Epithelial cell of proximal tubule (primary cell): ENCODE measurements around the gene MET. TPM values are rescaled to one million over a fixed set of nuclear protein-coding genes. Genes with fewer than 3 reads are reported as not detected.

Experiments used
- DNase-seq: peaks from one replicate; pipeline ENCODE4 v3.0.0-alpha.2; 2011; ENCODE audit warnings: low read depth
- H3K4me3 ChIP-seq: 2 replicates; pipeline ENCODE4 v1.5.1; 2011; ENCODE audit warnings: low read depth, mild to moderate bottlenecking, low read length
- total RNA-seq: library from RNA; depleted of rRNA; stranded (reverse); fragments of >200 nt; gene quantifications from 2 replicates; pipeline ENCODE4 v1.2.3, GENCODE V29; 2015
- TF ChIP-seq, protein P1 (sequence below): conservative IDR thresholded peaks from 2 replicates; pipeline ENCODE4 v1.5.1; 2012; ENCODE audit warnings: low read depth, mild to moderate bottlenecking, low read length

Gene MET
- total RNA-seq, 1 donor from 2014 or later, result 155 TPM

DNA sequence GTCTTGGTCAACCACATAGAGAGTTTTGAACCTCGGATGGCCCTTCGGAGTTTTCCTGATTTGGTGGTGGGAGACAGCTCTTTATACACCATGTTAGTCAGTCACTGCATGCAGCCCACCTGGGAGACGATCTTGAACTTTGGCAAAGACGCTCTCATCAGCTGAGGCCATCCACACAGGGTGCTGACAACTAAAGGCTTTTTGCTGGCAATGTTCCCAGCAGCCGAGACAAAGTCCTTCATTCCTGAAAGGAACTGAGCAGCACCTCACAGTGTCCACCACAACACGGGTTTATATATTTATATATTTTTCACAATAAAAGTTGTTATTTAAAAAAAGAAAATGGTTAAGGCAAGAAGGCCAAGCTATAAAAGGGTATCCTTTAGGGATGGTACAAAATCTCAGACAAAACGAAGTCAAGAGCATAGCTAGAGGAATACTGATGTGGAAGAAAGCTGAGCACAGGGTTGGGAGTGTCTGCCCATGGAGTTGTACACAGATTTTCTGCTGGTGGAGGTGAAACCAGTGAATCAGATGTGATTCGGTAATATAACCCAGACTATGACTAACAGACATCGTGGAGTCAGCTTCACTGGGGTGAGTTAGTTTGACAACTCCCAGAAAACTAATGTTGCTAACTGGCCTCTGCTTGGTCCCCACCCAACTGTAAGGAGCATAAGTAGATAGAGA is 163.0 kb downstream of the MET start:
- TF ChIP-seq, protein P1, sequence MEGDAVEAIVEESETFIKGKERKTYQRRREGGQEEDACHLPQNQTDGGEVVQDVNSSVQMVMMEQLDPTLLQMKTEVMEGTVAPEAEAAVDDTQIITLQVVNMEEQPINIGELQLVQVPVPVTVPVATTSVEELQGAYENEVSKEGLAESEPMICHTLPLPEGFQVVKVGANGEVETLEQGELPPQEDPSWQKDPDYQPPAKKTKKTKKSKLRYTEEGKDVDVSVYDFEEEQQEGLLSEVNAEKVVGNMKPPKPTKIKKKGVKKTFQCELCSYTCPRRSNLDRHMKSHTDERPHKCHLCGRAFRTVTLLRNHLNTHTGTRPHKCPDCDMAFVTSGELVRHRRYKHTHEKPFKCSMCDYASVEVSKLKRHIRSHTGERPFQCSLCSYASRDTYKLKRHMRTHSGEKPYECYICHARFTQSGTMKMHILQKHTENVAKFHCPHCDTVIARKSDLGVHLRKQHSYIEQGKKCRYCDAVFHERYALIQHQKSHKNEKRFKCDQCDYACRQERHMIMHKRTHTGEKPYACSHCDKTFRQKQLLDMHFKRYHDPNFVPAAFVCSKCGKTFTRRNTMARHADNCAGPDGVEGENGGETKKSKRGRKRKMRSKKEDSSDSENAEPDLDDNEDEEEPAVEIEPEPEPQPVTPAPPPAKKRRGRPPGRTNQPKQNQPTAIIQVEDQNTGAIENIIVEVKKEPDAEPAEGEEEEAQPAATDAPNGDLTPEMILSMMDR, result no peak
- peak; percentile 49 for DNase-seq
- peak overlapping the region; percentile 21 for H3K4me3 ChIP-seq

DNA sequence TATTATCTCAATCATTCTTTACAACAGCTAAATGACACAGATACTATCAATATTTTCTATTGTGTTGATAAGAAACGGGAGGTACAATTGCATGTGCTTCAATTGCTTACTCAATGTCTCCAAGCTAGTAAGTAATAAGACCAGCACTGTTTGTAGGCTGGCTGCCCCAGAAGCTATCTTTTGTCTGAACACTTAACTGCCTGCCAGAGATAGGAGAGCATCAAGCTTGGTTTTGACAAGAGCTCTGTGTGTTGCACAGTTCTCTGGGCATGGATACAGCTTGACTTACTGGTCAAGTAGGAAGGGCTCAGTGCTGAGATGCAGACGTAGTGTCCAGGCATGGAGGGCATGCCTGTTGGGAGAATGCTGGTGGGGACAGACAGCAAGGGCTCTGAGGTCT is 164.1 kb downstream of the MET start:
- TF ChIP-seq, protein P1, result no peak
- no peak overlapping the region for H3K4me3 ChIP-seq
- no peak for DNase-seq

- DNase-seq, result no peak
- TF ChIP-seq, protein P1, result no peak
- H3K4me3 ChIP-seq, result no peak overlapping the region
Observed at GRCh38 chr7:116836911-116837310, 164.9 kb downstream of the MET start.

- H3K4me3 ChIP-seq, result no peak overlapping the region
- TF ChIP-seq, protein P1, result no peak
- no peak for DNase-seq
Observed at GRCh38 chr7:116837586-116837985, 165.6 kb downstream of the MET start.

- TF ChIP-seq, protein P1, result no peak
- no peak overlapping the region for H3K4me3 ChIP-seq
Observed at GRCh38 chr7:116840256-116840655, 168.3 kb downstream of the MET start.

DNA sequence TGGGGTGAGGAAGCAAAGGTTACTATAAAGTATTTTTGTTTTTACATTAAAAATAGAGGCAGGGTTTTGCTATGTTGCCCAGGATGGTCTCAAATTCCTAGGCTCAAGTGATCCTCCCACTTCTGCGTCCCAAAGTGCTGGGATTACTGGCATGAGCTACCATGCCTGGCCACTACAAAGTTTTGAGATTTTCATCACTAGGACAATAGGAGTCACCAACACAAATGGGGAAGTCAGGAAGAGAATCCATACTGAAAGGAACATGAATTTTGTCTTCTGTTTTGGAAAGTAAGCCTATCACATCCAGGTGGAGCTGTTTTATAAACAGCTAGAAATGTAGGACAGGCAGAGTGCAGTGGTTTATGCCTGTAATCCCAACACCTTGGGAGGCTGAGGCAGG is 170.4 kb downstream of the MET start:
- H3K4me3 ChIP-seq, result no peak overlapping the region
- DNase-seq, result no peak
- TF ChIP-seq, protein P1, result no peak

More at GRCh38 chr7:116840256-116840655, 168.3 kb downstream of the MET start:
- DNase-seq, result no peak

DNA sequence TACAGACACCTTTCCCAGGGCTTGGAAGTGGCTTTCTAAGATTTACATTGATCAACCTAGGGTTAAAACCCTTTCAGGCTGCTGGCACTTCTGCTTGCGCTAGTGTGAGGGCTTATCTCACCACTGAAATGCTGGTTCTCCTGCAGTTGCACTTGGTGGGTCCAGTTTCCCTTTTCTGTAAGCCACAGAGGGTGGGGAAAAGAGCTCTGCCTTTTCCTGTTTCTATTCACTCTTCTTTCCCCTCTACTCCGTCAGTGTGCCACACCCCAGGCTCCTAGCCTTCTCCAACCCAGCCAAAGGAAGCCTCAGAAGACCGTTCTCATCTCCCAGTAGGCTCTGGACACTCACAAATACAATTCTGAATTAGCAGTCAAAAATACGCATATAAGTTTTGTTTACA is 171.4 kb downstream of the MET start:
- TF ChIP-seq, protein P1, result no peak
- DNase-seq, result no peak

More for the DNA sequence above, 171.4 kb downstream of the MET start:
- no peak overlapping the region for H3K4me3 ChIP-seq
